Measurements from ENCODE around the gene NPIPB6.

The NPIPB6 gene

GRCh38 chr16:28317040-28317880 lies 46.0 kb downstream of the NPIPB6 start:
- TF ChIP-seq, protein P1, sequence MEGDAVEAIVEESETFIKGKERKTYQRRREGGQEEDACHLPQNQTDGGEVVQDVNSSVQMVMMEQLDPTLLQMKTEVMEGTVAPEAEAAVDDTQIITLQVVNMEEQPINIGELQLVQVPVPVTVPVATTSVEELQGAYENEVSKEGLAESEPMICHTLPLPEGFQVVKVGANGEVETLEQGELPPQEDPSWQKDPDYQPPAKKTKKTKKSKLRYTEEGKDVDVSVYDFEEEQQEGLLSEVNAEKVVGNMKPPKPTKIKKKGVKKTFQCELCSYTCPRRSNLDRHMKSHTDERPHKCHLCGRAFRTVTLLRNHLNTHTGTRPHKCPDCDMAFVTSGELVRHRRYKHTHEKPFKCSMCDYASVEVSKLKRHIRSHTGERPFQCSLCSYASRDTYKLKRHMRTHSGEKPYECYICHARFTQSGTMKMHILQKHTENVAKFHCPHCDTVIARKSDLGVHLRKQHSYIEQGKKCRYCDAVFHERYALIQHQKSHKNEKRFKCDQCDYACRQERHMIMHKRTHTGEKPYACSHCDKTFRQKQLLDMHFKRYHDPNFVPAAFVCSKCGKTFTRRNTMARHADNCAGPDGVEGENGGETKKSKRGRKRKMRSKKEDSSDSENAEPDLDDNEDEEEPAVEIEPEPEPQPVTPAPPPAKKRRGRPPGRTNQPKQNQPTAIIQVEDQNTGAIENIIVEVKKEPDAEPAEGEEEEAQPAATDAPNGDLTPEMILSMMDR (IDR thresholded peaks at IDR 0.05; ENCODE audit: low read depth, low read length, missing control alignments) = peak; percentile 93
- DNase-seq = peak; percentile 16
- H3K36me3 ChIP-seq (replicated peaks) = no peaks in the 10 kb centered on the region
- in situ Hi-C loops (cut with HindIII; ENCODE audit: low pct_ligation_motif_present, low sequenced_read_pairs) = no loop called here
- H3K27ac ChIP-seq = no peak overlapping the region
- no peak overlapping the region for H3K4me3 ChIP-seq (ENCODE audit: low read depth, low read length)
- no peaks in the 10 kb centered on the region for H3K27me3 ChIP-seq (replicated peaks)

- Histone ChIP-seq H3K4me3 (ENCODE audit: low read depth, low read length) (no peak overlapping the region), H3K27me3 (replicated peaks) (no peaks in the 10 kb centered on the region), H3K27ac (no peak overlapping the region), H3K36me3 (replicated peaks) (no peaks in the 10 kb centered on the region)
- in situ Hi-C loops (cut with HindIII; ENCODE audit: low pct_ligation_motif_present, low sequenced_read_pairs) = no loop called here
- no peak for DNase-seq
- TF ChIP-seq, protein P1 (IDR thresholded peaks at IDR 0.05; ENCODE audit: low read depth, low read length, missing control alignments) = no peak
These were observed 47.3 kb downstream of the NPIPB6 start for GRCh38 chr16:28316054-28316453.

DNA sequence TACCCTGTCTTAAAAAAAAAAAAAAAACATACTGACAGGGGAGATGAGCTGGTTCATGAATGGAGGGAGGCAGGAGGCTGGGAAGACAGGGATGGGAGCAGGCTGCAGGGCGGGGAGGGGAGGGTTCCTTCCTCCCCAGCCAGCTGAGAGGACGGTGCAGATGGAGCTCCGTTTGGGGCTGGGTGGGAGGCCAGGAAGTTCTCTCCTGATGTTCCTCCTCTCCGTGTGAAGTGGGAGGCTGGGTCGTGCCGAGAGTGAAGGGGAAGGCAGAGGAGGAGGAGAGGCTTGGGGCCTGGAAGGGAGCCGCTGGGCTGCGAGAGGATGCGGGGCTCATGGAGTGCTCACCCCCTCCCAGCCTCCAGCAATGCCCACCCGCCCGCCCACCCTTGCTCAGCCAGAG lies 49.7 kb downstream of the NPIPB6 start:
- no peak overlapping the region for H3K4me3 ChIP-seq (ENCODE audit: low read depth, low read length)
- H3K27me3 ChIP-seq (replicated peaks) = no peaks in the 10 kb centered on the region
- no peak overlapping the region for H3K27ac ChIP-seq
- in situ Hi-C loops (cut with HindIII; ENCODE audit: low pct_ligation_motif_present, low sequenced_read_pairs) = no loop called here
- TF ChIP-seq, protein P1 (IDR thresholded peaks at IDR 0.05; ENCODE audit: low read depth, low read length, missing control alignments) = no peak
- H3K36me3 ChIP-seq (replicated peaks) = no peaks in the 10 kb centered on the region
- no peak for DNase-seq

DNA sequence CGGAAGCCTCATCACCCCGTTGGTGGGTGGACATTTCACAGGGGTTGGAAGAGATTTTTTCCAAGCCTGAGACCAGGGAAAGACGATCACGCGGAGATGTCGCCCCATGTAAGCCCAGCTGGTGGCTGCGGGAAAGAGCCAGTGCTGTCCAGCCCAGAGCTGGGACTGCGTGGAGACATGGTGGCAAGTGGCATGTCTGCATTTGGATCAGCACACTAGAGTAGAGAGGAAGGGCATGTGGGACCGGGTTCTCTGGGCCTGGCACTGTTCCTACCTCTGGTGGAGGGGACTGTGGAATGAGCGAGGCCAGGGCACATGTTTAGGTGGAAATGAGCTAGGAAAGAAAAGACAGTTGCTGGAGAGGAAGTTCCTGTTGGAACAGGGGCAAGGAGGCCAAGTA lies 51.0 kb downstream of the NPIPB6 start:
- in situ Hi-C loops (cut with HindIII; ENCODE audit: low pct_ligation_motif_present, low sequenced_read_pairs) = no loop called here
- no peaks in the 10 kb centered on the region for H3K27me3 ChIP-seq (replicated peaks)
- no peaks in the 10 kb centered on the region for H3K36me3 ChIP-seq (replicated peaks)
- H3K4me3 ChIP-seq (ENCODE audit: low read depth, low read length) = no peak overlapping the region
- H3K27ac ChIP-seq = no peak overlapping the region
- no peak for DNase-seq
- TF ChIP-seq, protein P1 (IDR thresholded peaks at IDR 0.05; ENCODE audit: low read depth, low read length, missing control alignments) = no peak

GRCh38 chr16:28311913-28312312 lies 51.4 kb downstream of the NPIPB6 start:
- Histone ChIP-seq H3K27me3 (replicated peaks) (no peaks in the 10 kb centered on the region), H3K4me3 (ENCODE audit: low read depth, low read length) (no peak overlapping the region), H3K27ac (no peak overlapping the region), H3K36me3 (replicated peaks) (no peaks in the 10 kb centered on the region)
- TF ChIP-seq, protein P1 (IDR thresholded peaks at IDR 0.05; ENCODE audit: low read depth, low read length, missing control alignments) = no peak
- in situ Hi-C loops (cut with HindIII; ENCODE audit: low pct_ligation_motif_present, low sequenced_read_pairs) = no loop called here
- no peak for DNase-seq

DNA sequence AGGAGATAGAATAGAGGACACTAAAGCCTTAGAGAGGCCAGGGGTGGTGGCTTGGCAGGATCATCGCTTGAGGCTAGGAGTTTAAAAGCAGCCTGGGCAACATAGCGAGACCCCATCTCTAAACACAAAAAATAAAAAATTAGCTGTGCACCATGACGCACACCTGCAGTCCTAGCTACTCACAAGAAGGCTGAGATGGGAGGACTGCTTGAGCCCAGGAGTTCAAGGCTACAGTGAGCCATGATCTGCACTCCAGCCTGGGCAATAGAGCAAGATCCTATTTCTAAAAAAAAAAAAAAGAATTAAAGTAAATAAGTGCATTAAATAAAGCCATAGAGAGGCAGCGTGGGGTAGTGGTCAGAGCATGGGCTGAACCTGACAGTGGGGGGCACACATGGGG lies 51.9 kb downstream of the NPIPB6 start:
- no peaks in the 10 kb centered on the region for H3K36me3 ChIP-seq (replicated peaks)
- TF ChIP-seq, protein P1 (IDR thresholded peaks at IDR 0.05; ENCODE audit: low read depth, low read length, missing control alignments) = no peak
- no peaks in the 10 kb centered on the region for H3K27me3 ChIP-seq (replicated peaks)
- DNase-seq = no peak
- in situ Hi-C loops (cut with HindIII; ENCODE audit: low pct_ligation_motif_present, low sequenced_read_pairs) = no loop called here
- no peak overlapping the region for H3K27ac ChIP-seq
- H3K4me3 ChIP-seq (ENCODE audit: low read depth, low read length) = no peak overlapping the region

Data from brain microvascular endothelial cell (primary cell).